BJ (cell line): ENCODE data around the gene COCH. TPM values are rescaled to one million over a fixed set of nuclear protein-coding genes. Genes with fewer than 3 reads are reported as not detected.

Experiments
- CTCF ChIA-PET: fragments of 350-600 bp; formaldehyde crosslinking; extraction: SDS; loops from one replicate; lab custom pipeline; 2021; ENCODE audit warnings: antibody characterized with exemption, inconsistent platforms; lab: Yijun Ruan, JAX
- POLR2A ChIA-PET: fragments of 300-600 bp; sonication (Branson Sonifier 250); formaldehyde crosslinking; extraction: SDS; loops from one replicate; lab custom pipeline; 2021; ENCODE audit warnings: antibody characterized with exemption; lab: Charles Lee
- DNase-seq: peaks from one replicate; pipeline ENCODE4 v3.0.0-alpha.2; 2011; ENCODE audit warnings: low read depth
- H3K27me3 ChIP-seq: 2 replicates; pipeline ENCODE4 v1.6.0; 2011; ENCODE audit warnings: low read length; ENCODE audit not compliant: control insufficient read depth, insufficient read depth
- H3K36me3 ChIP-seq: 2 replicates; pipeline ENCODE4 v1.5.1; 2011; ENCODE audit warnings: low read length; ENCODE audit not compliant: control insufficient read depth, insufficient read depth
- H3K4me3 ChIP-seq: 2 replicates; pipeline ENCODE4 v1.5.1; 2011; ENCODE audit warnings: low read depth, mild to moderate bottlenecking, control low read depth, low read length
- polyA plus RNA-seq: library from polyadenylated mRNA; depleted of rRNA; stranded (reverse); fragments of >200 nt; gene quantifications from 2 replicates; pipeline ENCODE4 v1.2.3, GENCODE V29; 2011
- TF ChIP-seq, protein P1 (sequence below): IDR thresholded peaks from 2 replicates; pipeline ENCODE4 v1.5.1; 2011; ENCODE audit warnings: low read depth, mild to moderate bottlenecking, control low read depth, inconsistent platforms, low read length, moderate library complexity; ENCODE audit not compliant: insufficient read depth

COCH gene
- polyA plus RNA-seq, 1 experiment, result 0.10 TPM

DNA sequence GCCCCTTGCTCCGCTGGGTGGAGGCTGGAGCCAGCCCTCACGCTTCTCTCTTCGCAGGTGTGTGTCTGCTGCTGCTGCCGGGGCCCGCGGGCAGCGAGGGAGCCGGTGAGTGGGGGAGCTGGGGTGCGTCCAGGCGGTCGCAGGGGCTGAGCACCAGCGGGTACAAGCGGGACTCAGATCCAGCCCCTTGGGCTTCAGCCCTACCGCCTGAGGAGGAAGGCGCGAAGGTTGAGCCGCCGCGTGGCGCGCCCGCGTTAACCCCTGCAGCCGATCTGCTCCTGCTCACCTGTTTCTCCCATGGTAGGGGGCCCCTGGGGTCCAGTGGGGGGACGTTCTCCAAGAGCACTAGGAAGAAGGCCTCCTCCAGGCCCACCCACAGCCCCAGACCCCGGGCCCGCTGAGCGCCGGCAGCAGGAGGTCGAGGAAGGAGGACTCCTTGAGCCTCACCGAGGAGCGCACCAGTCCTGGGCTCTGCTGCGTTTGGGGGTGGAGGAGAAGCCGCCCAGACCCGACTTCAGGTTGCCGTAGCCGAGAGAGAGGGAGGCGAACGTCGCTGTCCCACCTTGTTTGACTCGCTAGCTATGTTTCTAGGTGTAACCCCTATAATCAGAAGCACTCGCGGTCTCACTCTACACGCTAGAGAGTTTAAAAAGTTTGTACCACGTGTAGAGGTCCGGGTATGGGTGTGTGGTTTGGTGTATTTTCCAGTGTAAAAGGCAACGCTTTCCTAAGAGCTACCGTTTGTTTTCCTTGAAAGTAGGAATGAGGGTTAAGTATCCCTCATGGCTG is 834 bp downstream of the COCH start:
- TF ChIP-seq, protein P1, sequence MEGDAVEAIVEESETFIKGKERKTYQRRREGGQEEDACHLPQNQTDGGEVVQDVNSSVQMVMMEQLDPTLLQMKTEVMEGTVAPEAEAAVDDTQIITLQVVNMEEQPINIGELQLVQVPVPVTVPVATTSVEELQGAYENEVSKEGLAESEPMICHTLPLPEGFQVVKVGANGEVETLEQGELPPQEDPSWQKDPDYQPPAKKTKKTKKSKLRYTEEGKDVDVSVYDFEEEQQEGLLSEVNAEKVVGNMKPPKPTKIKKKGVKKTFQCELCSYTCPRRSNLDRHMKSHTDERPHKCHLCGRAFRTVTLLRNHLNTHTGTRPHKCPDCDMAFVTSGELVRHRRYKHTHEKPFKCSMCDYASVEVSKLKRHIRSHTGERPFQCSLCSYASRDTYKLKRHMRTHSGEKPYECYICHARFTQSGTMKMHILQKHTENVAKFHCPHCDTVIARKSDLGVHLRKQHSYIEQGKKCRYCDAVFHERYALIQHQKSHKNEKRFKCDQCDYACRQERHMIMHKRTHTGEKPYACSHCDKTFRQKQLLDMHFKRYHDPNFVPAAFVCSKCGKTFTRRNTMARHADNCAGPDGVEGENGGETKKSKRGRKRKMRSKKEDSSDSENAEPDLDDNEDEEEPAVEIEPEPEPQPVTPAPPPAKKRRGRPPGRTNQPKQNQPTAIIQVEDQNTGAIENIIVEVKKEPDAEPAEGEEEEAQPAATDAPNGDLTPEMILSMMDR, result no peak
- peak overlapping the region; percentile 39; the same call in 1 of the 2 replicates for H3K4me3 ChIP-seq
- ChIA-PET CTCF (interaction anchor here (1.2 kb wide), 1 partner anchor 66 kb away, joined by 3 read pairs; no protein-coding TSS in a partner anchor), POLR2A (no interaction called here)
- peaks cover 31% of the 10 kb centered on the region for H3K27me3 ChIP-seq
- no peaks in the 10 kb centered on the region for H3K36me3 ChIP-seq
- DNase-seq, result no peak

DNA sequence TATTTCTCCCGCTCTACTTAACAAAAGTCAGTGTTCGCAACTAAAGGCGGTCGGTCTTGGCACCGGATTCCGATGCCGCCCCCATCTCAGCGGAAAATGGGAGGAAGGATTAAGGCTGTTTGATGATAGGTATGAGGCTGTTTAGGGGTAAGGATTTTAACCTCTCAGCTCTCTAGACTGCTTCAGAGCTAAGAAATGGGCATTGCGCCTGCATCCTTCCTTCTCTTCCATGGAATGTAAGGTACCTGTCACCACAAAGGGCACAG is 1.4 kb downstream of the COCH start:
- H3K27me3 ChIP-seq, result peaks cover 28% of the 10 kb centered on the region
- no peak overlapping the region for H3K4me3 ChIP-seq
- ChIA-PET POLR2A (no interaction called here), CTCF (interaction anchor here (1.2 kb wide), 1 partner anchor 66 kb away, joined by 3 read pairs; no protein-coding TSS in a partner anchor)
- DNase-seq, result no peak
- TF ChIP-seq, protein P1, result no peak
- H3K36me3 ChIP-seq, result no peaks in the 10 kb centered on the region

DNA sequence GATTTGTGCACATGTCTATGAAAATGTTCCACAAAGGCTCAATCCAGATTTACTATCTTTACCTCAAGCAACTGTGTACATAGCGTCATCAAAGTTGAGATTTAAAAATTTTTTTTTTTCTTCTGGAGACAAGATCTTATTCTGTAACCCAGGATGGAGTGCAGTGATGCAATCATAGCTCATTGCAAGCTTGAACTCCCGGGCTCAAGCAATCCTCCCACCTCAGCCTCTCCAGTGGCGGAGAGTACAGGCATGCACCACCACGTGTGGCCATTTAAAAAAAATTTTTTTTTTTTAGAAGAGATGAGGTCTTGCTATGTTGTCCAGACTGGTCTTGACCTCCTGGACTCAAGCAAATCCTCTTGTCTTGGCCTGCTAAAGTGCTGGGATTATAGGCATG is 2.3 kb downstream of the COCH start:
- no peak for DNase-seq
- H3K27me3 ChIP-seq, result peaks cover 28% of the 10 kb centered on the region
- TF ChIP-seq, protein P1, result no peak
- no peak overlapping the region for H3K4me3 ChIP-seq
- no peaks in the 10 kb centered on the region for H3K36me3 ChIP-seq
- ChIA-PET POLR2A (no interaction called here), CTCF (no interaction called here)

DNA sequence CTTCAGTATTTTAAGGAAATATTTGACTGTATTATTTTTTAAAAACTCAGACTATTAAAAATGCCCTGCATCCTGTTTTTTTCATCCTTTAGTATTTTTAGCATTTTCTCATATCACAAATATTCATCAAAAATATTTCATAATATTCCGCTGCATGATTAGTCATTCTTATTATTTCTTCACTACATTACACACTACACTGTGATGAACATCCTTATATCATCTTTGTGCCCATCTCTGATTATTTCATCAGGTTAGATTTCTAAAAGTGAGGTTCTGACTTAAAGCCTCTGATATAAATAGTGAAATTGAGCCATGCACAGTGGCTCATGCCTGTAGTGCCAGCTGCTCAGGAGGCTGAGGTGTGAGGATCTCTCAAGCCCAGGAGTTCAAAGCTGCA is 8.1 kb downstream of the COCH start:
- Histone ChIP-seq H3K36me3 (no peaks in the 10 kb centered on the region), H3K4me3 (no peak overlapping the region), H3K27me3 (peaks cover 1% of the 10 kb centered on the region; the same call in 1 of the 2 replicates)
- POLR2A ChIA-PET, result no interaction called here
- CTCF ChIA-PET, result no interaction called here
- TF ChIP-seq, protein P1, result no peak
- no peak for DNase-seq

DNA sequence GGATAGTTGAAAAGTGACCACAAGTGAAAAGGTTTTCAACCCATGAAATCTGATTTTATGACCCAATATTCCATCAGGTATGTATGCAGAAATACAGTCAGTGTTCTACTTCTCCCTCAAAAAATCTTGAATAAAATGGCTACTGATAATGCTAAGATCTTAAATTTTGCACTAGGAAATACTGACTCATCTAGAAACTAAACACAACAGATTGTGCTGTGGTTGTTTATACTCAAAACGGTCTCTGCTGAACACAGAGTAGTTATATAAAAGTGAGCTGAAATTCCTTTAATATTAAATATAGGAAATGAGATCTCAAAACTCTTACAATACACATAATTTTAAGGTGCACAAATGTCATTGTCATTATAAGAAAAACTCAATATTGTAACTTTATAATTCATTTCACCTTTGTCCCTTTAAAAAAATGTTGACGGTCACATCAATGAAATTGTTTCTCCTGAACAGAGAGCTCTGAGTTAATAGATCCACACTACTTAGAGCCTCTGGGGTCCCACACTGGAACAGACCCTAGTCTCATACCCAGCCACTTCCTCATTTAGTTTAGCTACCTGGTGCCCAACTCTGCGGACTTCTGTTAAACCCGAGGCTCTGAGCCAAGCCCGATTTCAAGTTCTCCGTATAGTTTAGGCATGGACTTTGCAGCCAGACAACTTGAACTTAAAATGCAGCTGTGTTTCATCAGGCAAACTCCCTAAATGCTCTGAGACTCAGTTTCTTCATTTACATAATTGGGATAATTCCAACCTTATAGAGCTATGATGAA is 9.3 kb downstream of the COCH start:
- TF ChIP-seq, protein P1, result no peak
- CTCF ChIA-PET, result interaction anchor here (0.9 kb wide), 1 partner anchor 12 kb away, joined by 3 read pairs; no protein-coding TSS in a partner anchor

More for the DNA sequence above, 9.3 kb downstream of the COCH start:
- POLR2A ChIA-PET, result no interaction called here
- no peak for DNase-seq
- no peaks in the 10 kb centered on the region for H3K36me3 ChIP-seq
- H3K27me3 ChIP-seq, result no peaks in the 10 kb centered on the region
- no peak overlapping the region for H3K4me3 ChIP-seq
